WTC11 (cell line): ENCODE results near the gene KLHL28. TPM values are rescaled to one million over a fixed set of nuclear protein-coding genes. Genes with fewer than 3 reads are reported as not detected.

ENCODE experiments used
- ATAC-seq: fragments of 200-7000 bp; cut with Tn5 transposase; 2 replicates; pipeline ENCODE4 v1.10.0; 2021; ENCODE audit warnings: mild to moderate bottlenecking, moderate library complexity
- CTCF ChIA-PET: fragments of 300-600 bp; sonication (Branson Sonifier 250); formaldehyde crosslinking; loops from one replicate; lab custom pipeline; 2021; ENCODE audit warnings: antibody characterized with exemption; lab: Charles Lee
- POLR2A ChIA-PET: fragments of 350-600 bp; sonication (Branson Sonifier 250); formaldehyde crosslinking; loops from one replicate; lab custom pipeline; 2021; ENCODE audit warnings: antibody characterized with exemption; lab: Charles Lee
- DNase-seq: peaks from one replicate; pipeline ENCODE4 v3.0.0; 2021; ENCODE audit warnings: low spot score
- H3K27ac Mint-ChIP-seq: 2 replicates; pipeline ENCODE4 v1.8.0; 2021; ENCODE audit warnings: mixed read lengths
- H3K27me3 Mint-ChIP-seq: 2 replicates; pipeline ENCODE4 v1.8.0; 2021; ENCODE audit warnings: low read depth, mild to moderate bottlenecking, moderate library complexity, mixed read lengths
- H3K36me3 Mint-ChIP-seq: 2 replicates; pipeline ENCODE4 v1.8.0; 2021; ENCODE audit warnings: mixed read lengths
- H3K4me1 Mint-ChIP-seq: 2 replicates; pipeline ENCODE4 v1.8.0; 2022; ENCODE audit warnings: mixed read lengths
- H3K4me3 Mint-ChIP-seq: 2 replicates; pipeline ENCODE4 v1.8.0; 2021; ENCODE audit warnings: mild to moderate bottlenecking, moderate library complexity, mixed read lengths
- H3K9me3 Mint-ChIP-seq: 2 replicates; pipeline ENCODE4 v1.8.0; 2021; ENCODE audit warnings: mixed read lengths
- CBFB ChIP-seq: sonication (generic); formaldehyde crosslinking; IDR thresholded peaks from 2 replicates; pipeline ENCODE4 v1.8.1; 2022; ENCODE audit warnings: mild to moderate bottlenecking, low read depth, missing genetic modification reagents
- CREM ChIP-seq: sonication (generic); formaldehyde crosslinking; IDR thresholded peaks from 2 replicates; pipeline ENCODE4 v1.8.1; 2022; ENCODE audit warnings: mild to moderate bottlenecking, missing genetic modification reagents, moderate library complexity
- E2F4 ChIP-seq: sonication (generic); formaldehyde crosslinking; IDR thresholded peaks from 2 replicates; pipeline ENCODE4 v1.8.1; 2022; ENCODE audit warnings: low read depth, mild to moderate bottlenecking, moderate library complexity, missing genetic modification reagents, borderline replicate concordance
- FOXP4 ChIP-seq: sonication (generic); formaldehyde crosslinking; IDR thresholded peaks from 2 replicates; pipeline ENCODE4 v1.8.0; 2022; ENCODE audit warnings: mild to moderate bottlenecking, missing genetic modification reagents
- GABPB1 ChIP-seq: sonication (generic); formaldehyde crosslinking; IDR thresholded peaks from 2 replicates; pipeline ENCODE4 v1.8.1; 2023; ENCODE audit warnings: mild to moderate bottlenecking, missing genetic modification reagents
- HMGXB4 ChIP-seq: sonication (generic); formaldehyde crosslinking; IDR thresholded peaks from 2 replicates; pipeline ENCODE4 v1.8.1; 2023; ENCODE audit warnings: mild to moderate bottlenecking, moderate library complexity, missing genetic modification reagents
- IRF2 ChIP-seq: sonication (generic); formaldehyde crosslinking; IDR thresholded peaks from 2 replicates; pipeline ENCODE4 v1.8.0; 2022; ENCODE audit warnings: low read depth, missing genetic modification reagents, borderline replicate concordance
- MAX ChIP-seq: sonication (generic); formaldehyde crosslinking; IDR thresholded peaks from 2 replicates; pipeline ENCODE4 v1.8.0; 2022; ENCODE audit warnings: mild to moderate bottlenecking, missing genetic modification reagents
- MYBL2 ChIP-seq: sonication (generic); formaldehyde crosslinking; IDR thresholded peaks from 2 replicates; pipeline ENCODE4 v1.8.1; 2023; ENCODE audit warnings: mild to moderate bottlenecking, moderate library complexity, missing genetic modification reagents
- NFATC4 ChIP-seq: fragments of 250-450 bp; sonication (Bioruptor Pico); IDR thresholded peaks from 2 replicates; pipeline ENCODE4 v1.9.0; 2021; ENCODE audit warnings: mild to moderate bottlenecking
- NFYB ChIP-seq: sonication (generic); formaldehyde crosslinking; conservative IDR thresholded peaks from 2 replicates; pipeline ENCODE4 v1.8.0; 2022; ENCODE audit warnings: low read depth, missing genetic modification reagents
- NR2C2 ChIP-seq: sonication (generic); formaldehyde crosslinking; IDR thresholded peaks from 2 replicates; pipeline ENCODE4 v1.8.0; 2022; ENCODE audit warnings: mild to moderate bottlenecking, missing genetic modification reagents
- RELA ChIP-seq: sonication (generic); formaldehyde crosslinking; IDR thresholded peaks from 2 replicates; pipeline ENCODE4 v1.8.1; 2022; ENCODE audit warnings: missing genetic modification reagents, mild to moderate bottlenecking, borderline replicate concordance
- SOX15 ChIP-seq: fragments of 250-450 bp; sonication (Bioruptor Pico); IDR thresholded peaks from 2 replicates; pipeline ENCODE4 v1.9.0; 2021; ENCODE audit warnings: mild to moderate bottlenecking
- TCF7 ChIP-seq: sonication (generic); formaldehyde crosslinking; IDR thresholded peaks from 2 replicates; pipeline ENCODE4 v1.8.0; 2022; ENCODE audit warnings: mild to moderate bottlenecking, low read depth, missing genetic modification reagents, moderate library complexity
- TP53 ChIP-seq: sonication (generic); formaldehyde crosslinking; IDR thresholded peaks from 2 replicates; pipeline ENCODE4 v1.8.1; 2023; ENCODE audit warnings: mild to moderate bottlenecking, missing genetic modification reagents
- USF1 ChIP-seq: sonication (generic); formaldehyde crosslinking; IDR thresholded peaks from 2 replicates; pipeline ENCODE4 v1.8.0; 2022; ENCODE audit warnings: mild to moderate bottlenecking, missing genetic modification reagents
- ZNF219 ChIP-seq: sonication (generic); formaldehyde crosslinking; IDR thresholded peaks from 2 replicates; pipeline ENCODE4 v1.8.0; 2023; ENCODE audit warnings: missing genetic modification reagents, mild to moderate bottlenecking, borderline replicate concordance
- total RNA-seq: library from RNA; stranded (reverse); gene quantifications from 3 replicates; pipeline ENCODE4 v1.2.3, GENCODE V29; 2021
- TF ChIP-seq, protein P1 (sequence below): sonication (generic); formaldehyde crosslinking; IDR thresholded peaks from 2 replicates; pipeline ENCODE4 v1.8.0; 2022; ENCODE audit warnings: missing genetic modification reagents
- TF ChIP-seq, protein P2 (sequence below): sonication (generic); formaldehyde crosslinking; IDR thresholded peaks from 2 replicates; pipeline ENCODE4 v1.8.1; 2022; ENCODE audit warnings: mild to moderate bottlenecking, missing genetic modification reagents, moderate library complexity, borderline replicate concordance
- TF ChIP-seq, protein P3 (sequence below): sonication (generic); formaldehyde crosslinking; IDR thresholded peaks from 2 replicates; pipeline ENCODE4 v1.8.1; 2023; ENCODE audit warnings: mild to moderate bottlenecking, missing genetic modification reagents
- TF ChIP-seq, protein P4 (sequence below): fragments of 250-450 bp; sonication (Bioruptor Pico); conservative IDR thresholded peaks from 2 replicates; pipeline ENCODE4 v1.9.0; 2021; ENCODE audit warnings: mild to moderate bottlenecking

The KLHL28 gene
- total RNA-seq, 1 experiment from 2014 or later: 9.8 TPM

DNA sequence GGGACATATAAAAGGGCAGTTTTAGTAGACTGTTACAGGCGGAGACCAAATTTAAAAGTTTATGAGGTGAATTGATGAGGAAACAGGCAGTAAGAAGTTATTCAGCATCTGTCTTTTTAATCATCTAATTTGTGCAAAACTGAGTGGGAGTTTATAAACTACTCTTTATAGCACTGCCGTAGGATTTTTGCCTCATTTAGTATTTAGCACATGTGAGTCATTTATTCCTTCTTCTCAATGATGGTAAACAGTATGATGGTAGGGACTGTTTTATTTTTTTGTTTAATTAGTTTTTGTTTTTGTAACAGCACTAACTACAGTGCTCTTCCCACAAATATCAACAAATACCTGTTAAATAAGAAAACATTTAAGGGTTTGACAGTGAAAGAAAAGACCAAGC is 20.8 kb upstream of the KLHL28 start (continued):
- TF ChIP-seq, protein P1, sequence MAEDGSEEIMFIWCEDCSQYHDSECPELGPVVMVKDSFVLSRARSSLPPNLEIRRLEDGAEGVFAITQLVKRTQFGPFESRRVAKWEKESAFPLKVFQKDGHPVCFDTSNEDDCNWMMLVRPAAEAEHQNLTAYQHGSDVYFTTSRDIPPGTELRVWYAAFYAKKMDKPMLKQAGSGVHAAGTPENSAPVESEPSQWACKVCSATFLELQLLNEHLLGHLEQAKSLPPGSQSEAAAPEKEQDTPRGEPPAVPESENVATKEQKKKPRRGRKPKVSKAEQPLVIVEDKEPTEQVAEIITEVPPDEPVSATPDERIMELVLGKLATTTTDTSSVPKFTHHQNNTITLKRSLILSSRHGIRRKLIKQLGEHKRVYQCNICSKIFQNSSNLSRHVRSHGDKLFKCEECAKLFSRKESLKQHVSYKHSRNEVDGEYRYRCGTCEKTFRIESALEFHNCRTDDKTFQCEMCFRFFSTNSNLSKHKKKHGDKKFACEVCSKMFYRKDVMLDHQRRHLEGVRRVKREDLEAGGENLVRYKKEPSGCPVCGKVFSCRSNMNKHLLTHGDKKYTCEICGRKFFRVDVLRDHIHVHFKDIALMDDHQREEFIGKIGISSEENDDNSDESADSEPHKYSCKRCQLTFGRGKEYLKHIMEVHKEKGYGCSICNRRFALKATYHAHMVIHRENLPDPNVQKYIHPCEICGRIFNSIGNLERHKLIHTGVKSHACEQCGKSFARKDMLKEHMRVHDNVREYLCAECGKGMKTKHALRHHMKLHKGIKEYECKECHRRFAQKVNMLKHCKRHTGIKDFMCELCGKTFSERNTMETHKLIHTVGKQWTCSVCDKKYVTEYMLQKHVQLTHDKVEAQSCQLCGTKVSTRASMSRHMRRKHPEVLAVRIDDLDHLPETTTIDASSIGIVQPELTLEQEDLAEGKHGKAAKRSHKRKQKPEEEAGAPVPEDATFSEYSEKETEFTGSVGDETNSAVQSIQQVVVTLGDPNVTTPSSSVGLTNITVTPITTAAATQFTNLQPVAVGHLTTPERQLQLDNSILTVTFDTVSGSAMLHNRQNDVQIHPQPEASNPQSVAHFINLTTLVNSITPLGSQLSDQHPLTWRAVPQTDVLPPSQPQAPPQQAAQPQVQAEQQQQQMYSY (CRISPR knock-in tag): no peak
- no peak for TF ChIP-seq E2F4
- TF ChIP-seq, protein P2, sequence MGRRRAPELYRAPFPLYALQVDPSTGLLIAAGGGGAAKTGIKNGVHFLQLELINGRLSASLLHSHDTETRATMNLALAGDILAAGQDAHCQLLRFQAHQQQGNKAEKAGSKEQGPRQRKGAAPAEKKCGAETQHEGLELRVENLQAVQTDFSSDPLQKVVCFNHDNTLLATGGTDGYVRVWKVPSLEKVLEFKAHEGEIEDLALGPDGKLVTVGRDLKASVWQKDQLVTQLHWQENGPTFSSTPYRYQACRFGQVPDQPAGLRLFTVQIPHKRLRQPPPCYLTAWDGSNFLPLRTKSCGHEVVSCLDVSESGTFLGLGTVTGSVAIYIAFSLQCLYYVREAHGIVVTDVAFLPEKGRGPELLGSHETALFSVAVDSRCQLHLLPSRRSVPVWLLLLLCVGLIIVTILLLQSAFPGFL (CRISPR knock-in tag): no peak
- no peak for TF ChIP-seq TP53 (CRISPR knock-in tag)
- no peak for TF ChIP-seq NFATC4
- no peak for TF ChIP-seq USF1 (CRISPR knock-in tag)
- no peak for TF ChIP-seq NFYB (CRISPR knock-in tag)

DNA sequence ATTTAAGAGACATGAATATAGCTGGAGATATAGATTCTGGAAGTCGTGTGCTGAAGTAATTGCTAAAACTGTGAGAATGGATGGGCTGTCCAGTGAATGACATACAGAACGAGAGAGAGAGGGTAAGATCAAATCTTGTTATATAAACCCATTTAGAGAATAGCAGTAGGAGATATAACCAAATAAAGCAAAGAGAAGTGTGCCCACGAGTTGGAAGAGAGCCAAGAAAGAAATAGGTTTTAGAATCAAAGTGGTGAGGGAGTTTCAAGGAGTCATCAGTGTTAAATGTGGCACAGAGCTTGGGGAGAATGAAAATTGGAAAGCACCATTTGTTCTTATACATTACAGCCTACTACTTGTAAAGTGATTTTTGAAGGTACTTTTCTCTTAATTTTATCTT is 19.5 kb upstream of the KLHL28 start:
- no peak for ATAC-seq
- Mint-ChIP-seq H3K27me3 (no peaks in the 10 kb centered on the region), H3K27ac (no peak overlapping the region), H3K36me3 (no peaks in the 10 kb centered on the region), H3K9me3 (no peaks in the 10 kb centered on the region), H3K4me1 (peaks cover 5% of the 10 kb centered on the region; the same call in 1 of the 2 replicates), H3K4me3 (no peak overlapping the region)
- POLR2A ChIA-PET: no interaction called here
- no peak for DNase-seq
- CTCF ChIA-PET: interaction anchor here (1.2 kb wide), 1 partner anchor 13 kb away, joined by 3 read pairs; no protein-coding TSS in a partner anchor
- no peak for TF ChIP-seq HMGXB4 (CRISPR knock-in tag)
- TF ChIP-seq, protein P3, sequence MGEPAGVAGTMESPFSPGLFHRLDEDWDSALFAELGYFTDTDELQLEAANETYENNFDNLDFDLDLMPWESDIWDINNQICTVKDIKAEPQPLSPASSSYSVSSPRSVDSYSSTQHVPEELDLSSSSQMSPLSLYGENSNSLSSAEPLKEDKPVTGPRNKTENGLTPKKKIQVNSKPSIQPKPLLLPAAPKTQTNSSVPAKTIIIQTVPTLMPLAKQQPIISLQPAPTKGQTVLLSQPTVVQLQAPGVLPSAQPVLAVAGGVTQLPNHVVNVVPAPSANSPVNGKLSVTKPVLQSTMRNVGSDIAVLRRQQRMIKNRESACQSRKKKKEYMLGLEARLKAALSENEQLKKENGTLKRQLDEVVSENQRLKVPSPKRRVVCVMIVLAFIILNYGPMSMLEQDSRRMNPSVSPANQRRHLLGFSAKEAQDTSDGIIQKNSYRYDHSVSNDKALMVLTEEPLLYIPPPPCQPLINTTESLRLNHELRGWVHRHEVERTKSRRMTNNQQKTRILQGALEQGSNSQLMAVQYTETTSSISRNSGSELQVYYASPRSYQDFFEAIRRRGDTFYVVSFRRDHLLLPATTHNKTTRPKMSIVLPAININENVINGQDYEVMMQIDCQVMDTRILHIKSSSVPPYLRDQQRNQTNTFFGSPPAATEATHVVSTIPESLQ (CRISPR knock-in tag): no peak
- TF ChIP-seq MYBL2: no peak
- TF ChIP-seq CREM: no peak
- no peak for TF ChIP-seq ZNF219 (CRISPR knock-in tag)
- no peak for TF ChIP-seq FOXP4 (CRISPR knock-in tag)
- no peak for TF ChIP-seq RELA
- TF ChIP-seq, protein P4, sequence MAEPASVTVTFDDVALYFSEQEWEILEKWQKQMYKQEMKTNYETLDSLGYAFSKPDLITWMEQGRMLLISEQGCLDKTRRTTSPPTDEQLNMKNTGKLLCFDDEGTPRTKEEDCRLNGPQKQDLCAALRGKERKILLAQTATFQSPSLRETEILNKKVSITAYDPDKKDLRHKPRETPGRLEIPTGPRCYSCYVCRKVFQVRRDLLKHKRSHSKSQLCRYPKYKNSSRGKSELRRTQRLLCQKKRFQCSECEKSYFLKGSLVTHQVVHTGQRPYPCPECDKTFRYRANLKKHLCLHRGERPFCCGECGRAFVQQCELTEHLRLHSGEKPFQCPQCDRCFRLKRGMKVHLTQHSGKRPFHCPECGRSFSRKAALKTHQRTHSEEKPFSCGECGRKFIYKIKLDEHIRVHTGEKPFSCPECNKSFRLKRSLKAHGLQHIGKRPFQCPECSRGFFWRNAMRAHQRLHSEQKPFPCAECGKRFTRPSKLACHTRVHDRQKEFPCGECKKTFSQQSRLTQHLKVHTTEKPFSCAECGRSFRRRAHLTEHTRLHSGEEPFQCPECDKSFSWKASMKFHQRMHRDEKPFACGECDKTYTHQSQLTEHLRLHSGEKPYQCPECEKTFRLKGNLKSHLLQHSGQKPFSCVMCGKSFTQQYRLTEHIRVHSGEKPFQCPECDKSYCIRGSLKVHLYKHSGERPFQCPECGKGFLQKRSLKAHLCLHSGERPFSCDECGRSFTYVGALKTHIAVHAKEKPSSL (CRISPR knock-in tag): no peak
- TF ChIP-seq CBFB (CRISPR knock-in tag): no peak
- TF ChIP-seq NR2C2: no peak
- TF ChIP-seq TCF7: no peak
- TF ChIP-seq GABPB1 (CRISPR knock-in tag): no peak
- TF ChIP-seq MAX (CRISPR knock-in tag): no peak
- TF ChIP-seq NFYB (CRISPR knock-in tag): no peak
- no peak for TF ChIP-seq SOX15
- TF ChIP-seq IRF2: no peak
